Stomach (tissue), 4 donors: ENCODE results near the gene THADA.

Experiments
- CTCF ChIP-seq, 7 experiments: fragments of 450-650 bp in 4 of 7; fragments of 200-600 bp in 3 of 7; sonication (generic) in 3 of 7; IDR thresholded peaks; one replicate each; pipeline ENCODE4 v1.5.1; 2016 to 2019; ENCODE audit warnings: antibody characterized with exemption in 7 of 7, control low read depth in 2 of 7, mild to moderate bottlenecking in 1 of 7
- EP300 ChIP-seq: sonication (generic); formaldehyde crosslinking; IDR thresholded peaks from one replicate; pipeline ENCODE4 v1.6.1; 2017; ENCODE audit warnings: antibody characterized with exemption

- TF ChIP-seq CTCF (IDR thresholded peaks at IDR 0.05) = no peak
- no peak for TF ChIP-seq EP300
Measured at GRCh38 chr2:43345391-43345813, 250.4 kb downstream of the THADA start.
